HL-60 (cell line): ENCODE results near the gene GBGT1.

Source experiments
- DNase-seq, 2 experiments: peaks; one replicate each; pipeline ENCODE4 v3.0.0-alpha.2; 2010 to 2020; ENCODE audit warnings: low read depth in 1 of 2, low spot score in 1 of 2
- H3K27ac ChIP-seq: fragments of 250-450 bp; sonication (Bioruptor Pico); replicated peaks from 2 replicates; pipeline ENCODE4 v1.5.1; 2020; ENCODE audit warnings: mild to moderate bottlenecking, moderate library complexity
- H3K27me3 ChIP-seq: fragments of 250-450 bp; sonication (Bioruptor Pico); 2 replicates; pipeline ENCODE4 v1.5.1; 2021; ENCODE audit warnings: mild to moderate bottlenecking, moderate library complexity; ENCODE audit not compliant: insufficient read depth, poor library complexity, severe bottlenecking
- H3K4me3 ChIP-seq: replicated peaks from 2 replicates; pipeline ENCODE4 v1.5.1; 2011; ENCODE audit warnings: mild to moderate bottlenecking, control low read depth, low read length; ENCODE audit not compliant: insufficient read depth
- GABPA ChIP-seq: IDR thresholded peaks from 2 replicates; pipeline ENCODE4 v1.6.1; 2012; ENCODE audit warnings: low read depth
- POLR2AphosphoS5 ChIP-seq: IDR thresholded peaks from 2 replicates; pipeline ENCODE4 v1.6.1; 2012; ENCODE audit warnings: low read depth
- SPI1 ChIP-seq: IDR thresholded peaks from 2 replicates; pipeline ENCODE4 v1.6.1; 2012; ENCODE audit warnings: low read depth, mild to moderate bottlenecking, borderline replicate concordance
- TF ChIP-seq, protein P1 (sequence below): IDR thresholded peaks from 2 replicates; pipeline ENCODE4 v1.6.1; 2012; ENCODE audit warnings: low read depth; ENCODE audit not compliant: insufficient replicate concordance
- TF ChIP-seq, protein P2 (sequence below): IDR thresholded peaks from one replicate; pipeline ENCODE4 v1.5.1; 2011; ENCODE audit warnings: low read length, control low read depth, inconsistent platforms; ENCODE audit not compliant: insufficient read depth

The GBGT1 gene

GRCh38 chr9:133200631-133201030 is 36.9 kb upstream of the GBGT1 start:
- DNase-seq: no peak
- H3K27me3 ChIP-seq: no peaks in the 10 kb centered on the region
- no peak for TF ChIP-seq SPI1
- TF ChIP-seq, protein P1, sequence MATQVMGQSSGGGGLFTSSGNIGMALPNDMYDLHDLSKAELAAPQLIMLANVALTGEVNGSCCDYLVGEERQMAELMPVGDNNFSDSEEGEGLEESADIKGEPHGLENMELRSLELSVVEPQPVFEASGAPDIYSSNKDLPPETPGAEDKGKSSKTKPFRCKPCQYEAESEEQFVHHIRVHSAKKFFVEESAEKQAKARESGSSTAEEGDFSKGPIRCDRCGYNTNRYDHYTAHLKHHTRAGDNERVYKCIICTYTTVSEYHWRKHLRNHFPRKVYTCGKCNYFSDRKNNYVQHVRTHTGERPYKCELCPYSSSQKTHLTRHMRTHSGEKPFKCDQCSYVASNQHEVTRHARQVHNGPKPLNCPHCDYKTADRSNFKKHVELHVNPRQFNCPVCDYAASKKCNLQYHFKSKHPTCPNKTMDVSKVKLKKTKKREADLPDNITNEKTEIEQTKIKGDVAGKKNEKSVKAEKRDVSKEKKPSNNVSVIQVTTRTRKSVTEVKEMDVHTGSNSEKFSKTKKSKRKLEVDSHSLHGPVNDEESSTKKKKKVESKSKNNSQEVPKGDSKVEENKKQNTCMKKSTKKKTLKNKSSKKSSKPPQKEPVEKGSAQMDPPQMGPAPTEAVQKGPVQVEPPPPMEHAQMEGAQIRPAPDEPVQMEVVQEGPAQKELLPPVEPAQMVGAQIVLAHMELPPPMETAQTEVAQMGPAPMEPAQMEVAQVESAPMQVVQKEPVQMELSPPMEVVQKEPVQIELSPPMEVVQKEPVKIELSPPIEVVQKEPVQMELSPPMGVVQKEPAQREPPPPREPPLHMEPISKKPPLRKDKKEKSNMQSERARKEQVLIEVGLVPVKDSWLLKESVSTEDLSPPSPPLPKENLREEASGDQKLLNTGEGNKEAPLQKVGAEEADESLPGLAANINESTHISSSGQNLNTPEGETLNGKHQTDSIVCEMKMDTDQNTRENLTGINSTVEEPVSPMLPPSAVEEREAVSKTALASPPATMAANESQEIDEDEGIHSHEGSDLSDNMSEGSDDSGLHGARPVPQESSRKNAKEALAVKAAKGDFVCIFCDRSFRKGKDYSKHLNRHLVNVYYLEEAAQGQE: no peak
- no peak overlapping the region for H3K27ac ChIP-seq
- no peak overlapping the region for H3K4me3 ChIP-seq

- no peak for TF ChIP-seq POLR2AphosphoS5
- TF ChIP-seq, protein P2, sequence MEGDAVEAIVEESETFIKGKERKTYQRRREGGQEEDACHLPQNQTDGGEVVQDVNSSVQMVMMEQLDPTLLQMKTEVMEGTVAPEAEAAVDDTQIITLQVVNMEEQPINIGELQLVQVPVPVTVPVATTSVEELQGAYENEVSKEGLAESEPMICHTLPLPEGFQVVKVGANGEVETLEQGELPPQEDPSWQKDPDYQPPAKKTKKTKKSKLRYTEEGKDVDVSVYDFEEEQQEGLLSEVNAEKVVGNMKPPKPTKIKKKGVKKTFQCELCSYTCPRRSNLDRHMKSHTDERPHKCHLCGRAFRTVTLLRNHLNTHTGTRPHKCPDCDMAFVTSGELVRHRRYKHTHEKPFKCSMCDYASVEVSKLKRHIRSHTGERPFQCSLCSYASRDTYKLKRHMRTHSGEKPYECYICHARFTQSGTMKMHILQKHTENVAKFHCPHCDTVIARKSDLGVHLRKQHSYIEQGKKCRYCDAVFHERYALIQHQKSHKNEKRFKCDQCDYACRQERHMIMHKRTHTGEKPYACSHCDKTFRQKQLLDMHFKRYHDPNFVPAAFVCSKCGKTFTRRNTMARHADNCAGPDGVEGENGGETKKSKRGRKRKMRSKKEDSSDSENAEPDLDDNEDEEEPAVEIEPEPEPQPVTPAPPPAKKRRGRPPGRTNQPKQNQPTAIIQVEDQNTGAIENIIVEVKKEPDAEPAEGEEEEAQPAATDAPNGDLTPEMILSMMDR: peak; percentile 18
- peak; percentile 76 for TF ChIP-seq SPI1
- TF ChIP-seq GABPA: peak; percentile 54; the same call in 1 of the 2 replicates
- TF ChIP-seq, protein P1: no peak
- Histone ChIP-seq H3K27ac (no peak overlapping the region), H3K27me3 (no peaks in the 10 kb centered on the region), H3K4me3 (no peak overlapping the region)
- peak; percentile 5 to 67 for DNase-seq
Observed at GRCh38 chr9:133199648-133200321, 36.1 kb upstream of the GBGT1 start.

DNA sequence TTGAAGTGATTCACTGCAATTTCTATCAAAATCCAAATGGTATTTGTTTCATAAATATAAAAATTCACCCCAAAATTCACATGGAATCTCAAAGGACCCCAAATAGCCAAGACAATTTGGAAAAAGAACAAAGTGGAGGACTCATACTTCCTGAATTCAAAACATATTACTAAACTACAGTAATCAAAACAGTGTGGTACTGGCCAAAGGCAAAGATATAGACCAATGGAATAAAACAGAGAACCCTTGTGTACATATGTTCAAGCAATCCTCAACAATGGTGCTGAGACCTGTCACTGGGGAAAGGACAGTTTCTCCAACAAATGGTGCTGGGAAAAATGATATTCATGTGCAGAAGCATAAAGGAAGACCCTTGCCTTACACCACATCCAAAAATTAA is 31.3 kb upstream of the GBGT1 start:
- H3K4me3 ChIP-seq: no peak overlapping the region
- no peak for DNase-seq
- no peaks in the 10 kb centered on the region for H3K27me3 ChIP-seq
- H3K27ac ChIP-seq: no peak overlapping the region
- TF ChIP-seq, protein P1: no peak
- no peak for TF ChIP-seq GABPA
- TF ChIP-seq POLR2AphosphoS5: no peak
- no peak for TF ChIP-seq SPI1
- TF ChIP-seq, protein P2: no peak
